GM19099 (cell line): ENCODE results near the gene SLC2A2.

Experiments
- POLR2A ChIP-seq: IDR thresholded peaks from 3 replicates; pipeline ENCODE4 v1.6.1; 2011; ENCODE audit warnings: low read depth; ENCODE audit not compliant: insufficient read length; ENCODE audit errors: extremely low read depth

SLC2A2 gene

DNA sequence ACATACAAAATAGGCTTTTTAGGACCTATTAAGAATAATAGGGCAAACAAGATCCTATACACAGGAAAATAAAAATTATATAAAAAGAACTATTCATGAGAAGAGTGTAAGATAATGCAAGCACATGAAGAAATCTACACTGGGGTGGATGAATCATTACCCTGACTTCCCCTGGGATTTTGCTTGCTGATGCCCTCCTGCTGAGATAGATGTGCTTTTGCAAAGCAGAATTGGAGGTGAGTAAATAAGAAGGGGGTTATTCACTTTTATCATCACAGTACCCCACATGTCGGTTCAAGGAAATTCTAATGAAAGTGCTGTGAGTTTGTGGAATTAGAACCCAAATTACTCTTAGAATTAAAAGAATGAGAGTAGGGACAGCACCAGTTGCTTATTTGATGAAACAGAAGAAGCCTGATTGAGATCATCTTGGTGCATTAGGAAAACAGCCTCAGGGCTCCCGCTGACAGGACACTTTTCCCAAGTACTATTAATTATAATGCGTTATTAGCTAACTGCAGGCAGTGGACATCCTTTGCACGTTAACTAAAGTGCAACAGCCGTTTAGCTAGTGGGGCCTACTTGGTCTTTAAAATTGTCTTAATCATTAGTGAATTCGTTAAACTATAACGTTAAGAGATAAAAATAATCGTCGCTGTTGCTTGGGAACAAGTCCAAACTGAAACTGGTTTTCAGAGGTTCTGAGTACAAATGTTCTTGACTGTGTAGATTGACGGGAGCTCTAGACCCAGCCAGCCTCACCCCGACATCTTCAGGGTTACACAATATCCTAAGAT, 48.4 kb downstream of the SLC2A2 start:
- no peak for TF ChIP-seq POLR2A

DNA sequence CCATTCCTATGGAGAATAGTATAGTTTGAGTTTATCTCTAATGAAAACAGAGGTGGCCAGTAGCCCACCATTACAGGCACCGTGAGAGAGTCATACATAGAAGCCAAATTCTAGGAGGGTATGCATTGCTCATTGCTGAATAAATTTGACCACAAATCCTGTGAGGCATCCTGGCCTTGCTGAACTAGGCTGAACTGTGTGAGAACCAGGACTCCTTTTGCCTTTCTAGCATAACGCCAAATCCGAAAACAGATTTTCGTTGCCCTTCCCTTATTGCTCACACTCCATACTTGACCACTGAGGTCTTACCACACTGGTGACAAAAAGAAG, 50.4 kb downstream of the SLC2A2 start:
- TF ChIP-seq POLR2A = no peak

DNA sequence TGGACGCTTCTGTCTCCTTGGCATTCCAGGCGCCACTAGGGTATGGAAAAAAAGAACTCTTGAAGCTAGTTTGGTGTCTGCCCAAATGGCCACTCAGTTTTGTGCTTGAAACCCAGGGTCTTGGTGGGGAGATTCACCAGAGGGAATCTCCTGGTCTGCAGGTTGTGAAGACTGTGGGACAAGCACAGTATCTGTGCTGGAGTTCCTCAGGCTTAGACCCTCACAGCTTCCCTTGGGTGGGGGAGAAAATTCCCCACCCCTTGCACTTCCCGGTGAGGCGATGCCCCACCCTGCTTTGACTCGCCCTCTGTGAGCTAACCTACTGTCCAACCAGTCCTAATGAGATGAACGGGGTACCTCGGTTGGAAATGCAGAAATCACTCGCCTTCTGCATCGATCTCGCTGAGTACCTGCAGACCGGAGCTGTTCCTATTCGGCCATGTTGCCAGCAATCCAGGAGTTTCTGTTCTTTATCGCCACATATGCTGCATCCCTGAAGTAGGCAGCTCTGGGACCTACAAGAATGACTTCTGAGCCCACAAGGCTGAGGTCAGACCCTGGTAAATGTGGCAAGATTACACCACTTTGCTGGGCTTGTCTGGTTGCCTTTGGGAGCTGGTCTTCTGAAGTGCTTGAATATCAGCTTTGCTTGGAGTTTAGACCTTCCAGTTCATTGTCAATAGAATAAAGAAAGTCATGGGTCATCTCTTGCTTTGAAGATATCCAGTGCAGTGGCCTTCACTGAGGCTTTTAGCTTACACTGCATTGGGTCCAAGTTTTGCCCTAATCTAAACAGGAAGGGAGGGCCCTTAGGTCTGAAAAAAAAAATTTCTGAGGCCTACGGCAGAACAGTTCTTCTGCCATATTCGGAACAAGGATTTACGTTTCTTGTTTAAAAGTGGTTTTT, 51.0 kb downstream of the SLC2A2 start:
- no peak for TF ChIP-seq POLR2A

- no peak for TF ChIP-seq POLR2A
These were observed 51.6 kb downstream of the SLC2A2 start for GRCh38 chr3:170974872-170975271.

- no peak for TF ChIP-seq POLR2A
These were observed 59.4 kb downstream of the SLC2A2 start for GRCh38 chr3:170967126-170967525.

GRCh38 chr3:170966495-170966894, 60.0 kb downstream of the SLC2A2 start:
- no peak for TF ChIP-seq POLR2A

DNA sequence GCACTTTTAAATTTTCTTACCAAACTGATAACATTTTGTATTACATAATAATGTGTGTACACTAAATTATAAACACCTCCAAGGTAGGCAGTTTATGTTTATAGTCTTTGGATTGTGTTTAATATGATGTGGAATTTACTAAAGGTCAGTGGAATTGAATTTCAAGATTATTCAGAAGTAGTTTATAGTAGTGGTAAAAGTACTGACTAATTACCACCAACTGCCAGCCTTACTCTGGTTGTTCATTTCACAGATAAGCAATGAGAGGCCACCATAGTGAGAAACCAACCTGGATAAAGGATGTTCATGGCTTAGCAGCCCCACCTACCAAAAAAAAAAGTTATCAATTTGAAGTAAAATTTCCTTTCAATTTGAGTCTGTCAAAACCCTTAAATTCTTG, 64.1 kb downstream of the SLC2A2 start:
- TF ChIP-seq POLR2A = no peak

DNA sequence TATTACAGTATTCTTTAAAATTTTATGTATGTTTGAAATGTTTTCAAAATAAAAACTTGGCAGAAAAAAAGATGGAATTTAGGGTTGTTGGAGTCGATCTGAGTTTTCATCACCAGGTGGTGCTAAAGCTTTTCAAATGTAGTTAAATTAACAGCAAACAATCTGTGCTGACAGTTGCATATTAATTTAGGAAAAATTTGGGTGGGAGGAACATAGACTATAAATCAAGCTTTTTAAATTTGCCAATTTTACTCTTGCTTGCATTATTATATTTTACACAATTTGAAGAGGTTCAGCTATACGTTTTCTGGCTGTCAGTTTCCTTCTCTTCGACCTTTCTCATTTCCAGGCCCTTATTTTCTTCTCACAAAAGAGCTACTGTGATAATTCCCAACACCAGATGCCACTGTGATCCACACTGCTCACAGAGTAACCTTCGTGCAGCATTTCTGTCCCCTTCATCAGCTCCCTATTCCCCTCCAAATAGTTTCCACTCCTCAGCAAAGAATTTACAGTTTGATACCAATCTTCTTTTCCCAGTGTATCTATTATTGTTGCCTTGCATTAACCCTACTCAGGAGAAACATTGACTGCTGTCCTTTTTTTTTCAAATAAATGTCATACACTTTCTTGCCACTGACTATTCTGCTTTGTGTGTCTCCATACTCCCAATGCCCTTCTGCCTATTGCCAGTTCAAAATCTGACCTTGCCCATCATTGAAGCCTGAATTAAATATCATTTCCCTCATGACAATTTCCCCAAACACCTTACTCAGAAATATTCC, 64.7 kb downstream of the SLC2A2 start:
- no peak for TF ChIP-seq POLR2A

- TF ChIP-seq POLR2A = no peak
These were observed 67.1 kb downstream of the SLC2A2 start for GRCh38 chr3:170959457-170959856.

GRCh38 chr3:170956647-170957046, 69.9 kb downstream of the SLC2A2 start:
- no peak for TF ChIP-seq POLR2A

- no peak for TF ChIP-seq POLR2A
These were observed 72.8 kb downstream of the SLC2A2 start for GRCh38 chr3:170953736-170954135.

DNA sequence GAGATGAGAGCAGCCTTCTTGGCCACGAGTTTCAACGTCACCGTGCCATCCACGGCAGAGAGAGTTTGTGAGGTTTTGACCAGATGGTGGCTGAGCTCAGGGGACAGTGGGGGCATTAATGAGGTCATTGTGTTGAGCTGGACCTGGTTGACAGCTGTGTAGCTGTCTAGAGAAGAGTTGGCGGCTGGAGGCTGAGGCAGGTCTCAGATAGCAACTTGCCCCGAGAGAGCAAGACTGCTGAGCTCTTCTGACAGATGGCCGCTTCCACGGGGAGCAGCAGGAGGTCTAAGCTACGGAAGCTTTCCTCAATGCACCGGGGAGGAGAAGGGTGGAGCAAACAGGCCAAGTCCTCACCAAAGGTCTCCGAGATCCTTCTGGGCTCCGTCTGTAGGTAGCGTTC, 73.3 kb downstream of the SLC2A2 start:
- no peak for TF ChIP-seq POLR2A

GRCh38 chr3:170949211-170949610, 77.3 kb downstream of the SLC2A2 start:
- TF ChIP-seq POLR2A = no peak

DNA sequence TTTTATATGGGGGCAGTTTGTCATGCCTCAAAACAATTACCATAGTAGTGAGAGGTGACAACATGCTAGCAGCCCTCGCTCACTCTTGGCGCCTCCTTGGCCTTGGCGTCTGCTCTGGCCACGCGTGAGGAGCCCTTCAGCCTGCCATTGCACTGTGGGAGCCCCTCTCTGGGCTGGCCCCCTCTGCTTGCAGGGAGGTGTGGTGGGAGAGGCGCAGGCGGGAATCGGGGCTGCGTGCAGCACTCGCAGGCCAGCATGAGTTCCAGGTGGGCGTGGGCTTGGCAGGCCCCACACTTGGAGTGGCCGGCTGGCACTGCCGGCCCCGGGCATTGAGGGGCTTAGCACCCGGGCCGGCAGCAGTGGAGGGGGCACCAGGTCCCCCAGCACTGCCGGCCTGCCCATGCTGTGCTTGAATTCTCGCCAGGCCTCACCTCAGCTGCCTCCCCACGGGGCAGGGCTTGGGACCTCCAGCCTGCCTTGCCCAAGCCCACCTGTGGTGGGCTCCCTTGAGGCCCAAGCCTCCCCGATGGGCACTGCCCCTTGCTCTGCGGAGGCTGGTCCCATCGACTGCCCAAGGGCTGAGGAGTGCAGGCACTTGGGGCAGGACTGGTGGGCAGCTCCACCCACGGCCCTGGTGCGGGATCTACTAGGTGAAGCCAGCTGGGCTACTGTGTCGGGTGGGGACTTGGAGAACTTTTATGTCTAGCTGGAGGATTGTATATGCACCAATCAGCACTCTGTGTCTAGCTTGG, 79.3 kb downstream of the SLC2A2 start:
- no peak for TF ChIP-seq POLR2A
